HG03457 (cell line): Measurements from ENCODE around the gene ASB15.

ENCODE experiments used
- ATAC-seq: cut with Tn5 transposase; IDR thresholded peaks from one replicate; pipeline ENCODE4 v1.9.1; 2021; ENCODE audit warnings: moderate number of reproducible peaks; ENCODE audit not compliant: unreplicated experiment

Gene ASB15

DNA sequence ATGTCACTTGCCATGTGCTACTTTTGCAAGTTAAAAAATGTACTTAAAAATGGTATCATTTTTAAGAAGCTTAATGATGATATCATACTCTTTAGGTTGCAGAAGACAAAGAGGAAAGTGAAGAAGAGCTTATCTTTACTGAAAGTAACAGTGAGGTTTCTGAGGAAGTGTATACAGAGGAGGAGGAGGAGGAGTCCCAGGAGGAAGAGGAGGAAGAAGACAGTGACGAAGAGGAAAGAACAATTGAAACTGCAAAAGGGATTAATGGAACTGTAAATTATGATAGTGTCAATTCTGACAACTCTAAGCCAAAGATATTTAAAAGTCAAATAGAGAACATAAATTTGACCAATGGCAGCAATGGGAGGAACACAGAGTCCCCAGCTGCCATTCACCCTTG, 60.1 kb downstream of the ASB15 start:
- no peak for ATAC-seq

- ATAC-seq = no peak
Observed at GRCh38 chr7:123662293-123662692, 60.7 kb downstream of the ASB15 start.

DNA sequence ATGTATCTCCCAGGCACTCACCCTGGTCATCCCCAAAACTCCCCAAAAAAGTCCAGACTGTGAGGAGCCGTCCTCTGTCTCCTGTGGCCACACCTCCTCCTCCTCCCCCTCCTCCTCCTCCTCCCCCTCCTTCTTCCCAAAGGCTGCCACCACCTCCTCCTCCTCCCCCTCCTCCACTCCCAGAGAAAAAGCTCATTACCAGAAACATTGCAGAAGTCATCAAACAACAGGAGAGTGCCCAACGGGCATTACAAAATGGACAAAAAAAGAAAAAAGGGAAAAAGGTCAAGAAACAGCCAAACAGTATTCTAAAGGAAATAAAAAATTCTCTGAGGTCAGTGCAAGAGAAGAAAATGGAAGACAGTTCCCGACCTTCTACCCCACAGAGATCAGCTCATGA, 61.1 kb downstream of the ASB15 start:
- no peak for ATAC-seq

- no peak for ATAC-seq
Observed at GRCh38 chr7:123663200-123663599, 61.6 kb downstream of the ASB15 start.

DNA sequence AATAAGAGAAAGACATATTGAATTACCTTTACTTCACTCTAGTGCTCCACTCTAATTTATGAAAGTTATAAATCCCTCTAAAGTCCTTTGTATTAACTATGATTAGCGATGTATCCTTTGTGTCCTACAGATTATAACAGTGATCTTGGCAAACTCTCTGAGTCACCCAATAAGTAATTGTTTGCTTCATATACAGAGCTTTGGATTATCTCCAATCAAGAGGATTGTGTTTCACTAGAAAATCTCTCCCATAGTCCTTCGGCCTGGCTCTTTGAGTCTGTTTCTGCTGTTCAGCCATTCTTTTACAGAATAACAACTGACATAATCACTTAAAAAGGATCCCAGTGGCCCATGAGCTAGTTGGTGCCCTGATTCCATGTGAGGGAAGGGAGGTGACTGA, 63.5 kb downstream of the ASB15 start:
- no peak for ATAC-seq

DNA sequence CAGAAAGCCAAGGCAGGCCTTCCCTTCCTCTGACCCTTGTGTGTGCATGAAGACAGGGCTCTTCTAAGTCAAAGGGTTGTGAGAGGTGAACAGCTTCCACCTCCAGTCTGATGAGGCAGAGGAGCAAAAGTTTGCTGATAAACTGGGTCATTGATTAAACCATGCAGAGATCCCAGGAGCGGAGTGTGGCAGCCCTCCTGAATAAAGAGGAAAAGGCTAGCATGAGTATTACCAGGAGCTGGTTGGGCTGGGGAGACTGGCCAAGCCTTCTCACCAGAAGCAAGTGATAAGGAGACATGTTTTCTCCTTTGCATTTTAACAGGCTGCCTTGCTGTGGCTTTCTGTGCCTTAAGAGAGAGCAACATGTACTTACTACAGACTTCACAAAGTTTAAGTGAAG, 64.3 kb downstream of the ASB15 start:
- no peak for ATAC-seq

DNA sequence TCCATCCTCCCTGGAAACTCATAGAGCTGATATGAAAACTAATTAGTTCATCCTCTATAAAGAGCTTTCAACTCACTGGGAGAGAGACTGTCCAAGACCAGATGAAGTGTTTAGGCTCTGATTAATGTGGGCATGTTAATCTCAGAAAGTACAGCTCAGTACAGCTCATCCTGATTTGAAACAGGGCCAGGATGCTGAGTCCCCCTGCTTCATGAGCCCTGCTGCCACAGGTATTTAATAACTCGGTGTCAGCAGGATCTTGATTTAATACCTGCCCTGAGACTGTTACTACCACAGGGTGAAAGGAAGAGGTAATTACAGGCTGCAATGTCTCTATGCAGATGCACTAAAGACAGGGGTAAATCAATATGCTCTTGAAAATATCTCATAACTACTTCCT, 64.9 kb downstream of the ASB15 start:
- ATAC-seq = no peak

- ATAC-seq = no peak
Observed at GRCh38 chr7:123669485-123669884, 67.9 kb downstream of the ASB15 start.

GRCh38 chr7:123673137-123673732, 71.6 kb downstream of the ASB15 start:
- no peak for ATAC-seq

- ATAC-seq = no peak
Observed at GRCh38 chr7:123673752-123674398, 72.3 kb downstream of the ASB15 start.

- no peak for ATAC-seq
Observed at GRCh38 chr7:123674399-123675180, 73.0 kb downstream of the ASB15 start.

DNA sequence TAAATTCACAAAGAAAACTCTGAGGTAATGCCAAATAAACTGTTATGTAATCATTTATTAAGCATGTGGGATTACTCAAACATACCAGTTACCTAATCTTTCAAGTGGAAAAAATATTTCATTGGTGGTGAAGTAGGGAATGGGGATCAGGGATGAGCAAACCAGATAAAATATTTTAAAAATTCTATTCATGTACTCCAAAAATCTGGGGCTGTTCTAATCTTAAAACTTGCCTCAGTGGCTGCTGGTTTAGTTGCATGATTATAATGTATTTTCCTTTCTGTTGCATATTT, 73.5 kb downstream of the ASB15 start:
- no peak for ATAC-seq

GRCh38 chr7:123677061-123677715, 75.6 kb downstream of the ASB15 start:
- no peak for ATAC-seq

DNA sequence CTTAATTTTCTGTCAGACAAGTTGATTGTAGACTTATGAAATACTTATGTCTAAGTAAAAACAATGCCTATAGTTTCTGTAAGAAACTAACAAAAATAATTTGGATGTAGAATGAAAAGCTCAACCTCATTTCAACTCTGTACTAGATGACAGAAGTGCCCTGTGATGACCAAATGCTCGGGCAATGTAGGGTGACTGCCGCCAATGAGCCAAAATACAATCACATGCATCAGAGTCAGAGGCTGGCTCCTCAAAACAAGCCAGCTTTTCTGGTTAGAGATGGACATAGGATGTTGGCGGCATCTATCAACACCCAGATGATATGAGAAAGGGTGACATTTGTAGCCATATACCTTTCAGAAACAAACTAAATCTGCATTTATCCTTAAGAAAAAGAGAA, 78.0 kb downstream of the ASB15 start:
- ATAC-seq = no peak

DNA sequence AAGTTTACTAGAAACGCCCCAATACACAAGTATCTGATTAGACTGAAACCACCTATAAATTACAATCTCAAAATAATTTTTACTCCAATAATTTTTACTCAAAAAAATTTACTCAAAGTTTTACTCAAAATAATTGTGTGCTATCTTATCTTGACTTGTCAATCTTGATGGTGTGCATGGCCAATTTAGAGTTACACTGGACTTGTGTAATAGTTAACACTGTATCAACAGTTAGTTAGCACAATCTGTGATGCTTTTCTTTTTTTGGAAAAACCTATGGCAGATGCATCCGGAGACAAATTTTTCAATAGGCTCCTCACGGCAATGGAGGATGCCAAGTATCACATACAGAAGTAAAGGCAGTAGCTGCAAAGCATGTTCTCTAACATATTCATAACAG, 79.0 kb downstream of the ASB15 start:
- no peak for ATAC-seq

- ATAC-seq = no peak
Observed at GRCh38 chr7:123681561-123681960, 79.9 kb downstream of the ASB15 start.

GRCh38 chr7:123682690-123683089, 81.1 kb downstream of the ASB15 start:
- no peak for ATAC-seq

GRCh38 chr7:123687161-123687560, 85.5 kb downstream of the ASB15 start:
- no peak for ATAC-seq

DNA sequence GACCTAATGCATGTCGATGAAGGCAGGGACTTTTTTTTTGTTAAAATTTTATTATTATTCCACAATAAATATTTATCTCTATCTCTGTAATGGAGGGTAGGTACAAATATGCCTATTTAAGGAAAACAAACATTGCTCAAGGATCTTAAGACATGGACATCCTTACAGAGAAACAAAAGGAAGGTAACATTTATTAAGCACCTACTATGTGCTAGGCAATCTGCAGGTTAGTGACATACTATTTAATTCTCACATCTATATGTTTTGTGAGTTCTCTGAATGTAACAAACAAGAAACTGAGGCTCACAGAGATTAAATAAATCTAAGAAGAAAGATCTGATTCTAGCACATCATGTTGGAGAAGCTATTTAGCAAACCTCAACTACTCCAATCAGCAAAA, 86.1 kb downstream of the ASB15 start:
- no peak for ATAC-seq
